Keratinocyte (primary cell): ENCODE results near the gene HOXB9.

Experiments used
- EZH2 ChIP-seq: IDR thresholded peaks from one replicate; pipeline ENCODE4 v1.6.1; 2012; ENCODE audit warnings: inconsistent platforms, mild to moderate bottlenecking, low read length, moderate library complexity
- TF ChIP-seq, protein P1 (sequence below), 3 experiments: IDR thresholded peaks in 1 of 3; conservative IDR thresholded peaks in 1 of 3; optimal IDR thresholded peaks in 1 of 3; 2 replicates in 2 of 3; 3 replicates in 1 of 3; pipeline versions ENCODE3 to v1.5.1; 2011; ENCODE audit warnings: low read length in 3 of 3, mild to moderate bottlenecking in 3 of 3, moderate library complexity in 2 of 3, control low read depth in 1 of 3, inconsistent platforms in 1 of 3; ENCODE audit not compliant: insufficient read depth in 2 of 3; ENCODE audit errors: extremely low read depth in 1 of 3

- TF ChIP-seq, protein P1, sequence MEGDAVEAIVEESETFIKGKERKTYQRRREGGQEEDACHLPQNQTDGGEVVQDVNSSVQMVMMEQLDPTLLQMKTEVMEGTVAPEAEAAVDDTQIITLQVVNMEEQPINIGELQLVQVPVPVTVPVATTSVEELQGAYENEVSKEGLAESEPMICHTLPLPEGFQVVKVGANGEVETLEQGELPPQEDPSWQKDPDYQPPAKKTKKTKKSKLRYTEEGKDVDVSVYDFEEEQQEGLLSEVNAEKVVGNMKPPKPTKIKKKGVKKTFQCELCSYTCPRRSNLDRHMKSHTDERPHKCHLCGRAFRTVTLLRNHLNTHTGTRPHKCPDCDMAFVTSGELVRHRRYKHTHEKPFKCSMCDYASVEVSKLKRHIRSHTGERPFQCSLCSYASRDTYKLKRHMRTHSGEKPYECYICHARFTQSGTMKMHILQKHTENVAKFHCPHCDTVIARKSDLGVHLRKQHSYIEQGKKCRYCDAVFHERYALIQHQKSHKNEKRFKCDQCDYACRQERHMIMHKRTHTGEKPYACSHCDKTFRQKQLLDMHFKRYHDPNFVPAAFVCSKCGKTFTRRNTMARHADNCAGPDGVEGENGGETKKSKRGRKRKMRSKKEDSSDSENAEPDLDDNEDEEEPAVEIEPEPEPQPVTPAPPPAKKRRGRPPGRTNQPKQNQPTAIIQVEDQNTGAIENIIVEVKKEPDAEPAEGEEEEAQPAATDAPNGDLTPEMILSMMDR (optimal IDR thresholded peaks at IDR 0.05 in 1 of 3, IDR thresholded peaks at IDR 0.05 in 1 of 3, conservative IDR thresholded peaks at IDR 0.05 in 1 of 3; ENCODE audit: extremely low read depth in 1 of 3, insufficient read depth in 2 of 3, low read length in 3 of 3), result no peak
- peak; percentile 13 for TF ChIP-seq EZH2
These were observed 33.6 kb downstream of the HOXB9 start for GRCh38 chr17:48592577-48592976.
